Middle frontal gyrus (tissue), 1 donor: Measurements from ENCODE around the gene MGMT.

Source experiments
- DNase-seq: peaks from one replicate; pipeline ENCODE4 v3.0.0-alpha.2; 2015; ENCODE audit warnings: low spot score; ENCODE audit errors: extremely low spot score

Gene MGMT

DNA sequence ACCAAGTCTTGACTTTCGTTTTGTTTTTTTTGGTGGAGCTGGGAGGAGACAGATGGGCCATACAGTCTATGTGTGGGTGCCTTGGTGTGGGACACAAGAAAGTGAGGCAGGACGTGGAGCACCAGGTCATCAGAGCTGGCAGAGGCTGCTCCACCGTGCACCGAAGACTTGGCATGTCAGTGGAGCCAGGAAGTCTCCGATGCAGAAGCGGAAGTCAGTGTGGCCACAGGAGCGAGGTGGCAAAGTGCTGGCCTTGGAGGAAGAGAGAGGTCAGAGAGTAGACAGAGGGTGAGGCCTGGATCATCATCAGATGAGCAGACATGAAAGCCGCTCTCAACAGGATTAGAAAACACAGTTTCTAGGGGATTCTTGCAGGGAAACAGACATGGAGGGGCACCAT lies 116.8 kb downstream of the MGMT start:
- no peak for DNase-seq

GRCh38 chr10:129586898-129587443 lies 119.9 kb downstream of the MGMT start:
- no peak for DNase-seq

GRCh38 chr10:129589546-129589945 lies 122.5 kb downstream of the MGMT start:
- no peak for DNase-seq

- DNase-seq, result no peak
Measured at GRCh38 chr10:129593953-129594352, 126.9 kb downstream of the MGMT start.

DNA sequence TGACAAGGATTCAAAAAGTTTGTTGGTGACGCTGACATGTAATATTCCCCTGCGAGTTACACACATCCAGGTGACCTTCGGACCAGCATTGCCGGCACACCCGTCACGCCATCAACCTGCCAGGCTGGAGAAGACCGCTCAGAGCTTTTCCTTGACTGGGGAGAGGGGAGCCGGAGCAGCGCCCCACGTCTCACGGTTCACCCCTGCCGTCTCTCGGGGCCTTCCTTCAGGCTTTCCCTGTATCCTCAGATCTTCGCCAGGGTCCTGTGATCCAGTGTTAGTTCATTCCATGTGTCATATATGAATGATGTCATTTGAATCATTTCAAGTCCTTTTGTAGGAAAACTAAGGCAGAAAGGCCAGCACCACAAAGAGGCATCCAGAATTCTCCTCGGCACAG lies 127.8 kb downstream of the MGMT start:
- DNase-seq, result no peak

DNA sequence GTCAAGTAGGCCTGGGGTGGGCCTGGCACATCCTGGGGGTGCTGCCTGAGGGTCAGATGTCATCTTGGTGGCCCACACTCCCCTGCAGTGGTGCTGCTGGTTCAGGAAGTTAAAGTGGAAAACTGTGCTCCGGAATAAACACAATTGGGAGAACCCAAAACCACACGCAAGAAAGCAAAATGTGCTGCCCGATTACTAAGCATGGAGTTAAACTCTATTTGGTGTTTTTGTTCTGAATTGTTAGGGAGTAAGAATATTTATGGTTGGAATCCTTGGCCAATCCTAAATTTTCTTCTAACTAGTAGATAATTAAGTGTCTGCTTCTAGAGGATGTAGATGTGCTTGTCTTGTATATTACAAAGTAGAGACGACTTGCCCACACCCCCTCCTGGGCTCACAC lies 131.4 kb downstream of the MGMT start:
- DNase-seq, result no peak

DNA sequence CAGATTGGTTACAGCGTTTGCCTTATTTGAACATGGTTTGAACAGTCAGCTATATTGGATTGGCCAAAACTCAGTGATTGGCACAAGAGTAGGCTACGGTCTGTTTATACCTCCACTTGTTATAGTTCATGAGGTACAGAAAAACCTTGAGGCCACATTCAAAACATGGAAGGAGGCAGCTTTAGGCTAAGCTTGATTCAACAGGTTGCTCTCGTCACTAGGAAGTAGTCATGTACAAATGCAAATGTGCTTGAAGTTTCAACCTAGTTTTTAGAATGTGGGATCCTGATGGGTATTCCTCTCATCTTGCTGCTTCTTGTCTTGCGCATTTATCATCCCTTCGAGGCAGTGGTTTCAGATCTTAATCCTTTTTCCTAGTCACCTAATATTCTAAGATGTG lies 132.1 kb downstream of the MGMT start:
- no peak for DNase-seq

DNA sequence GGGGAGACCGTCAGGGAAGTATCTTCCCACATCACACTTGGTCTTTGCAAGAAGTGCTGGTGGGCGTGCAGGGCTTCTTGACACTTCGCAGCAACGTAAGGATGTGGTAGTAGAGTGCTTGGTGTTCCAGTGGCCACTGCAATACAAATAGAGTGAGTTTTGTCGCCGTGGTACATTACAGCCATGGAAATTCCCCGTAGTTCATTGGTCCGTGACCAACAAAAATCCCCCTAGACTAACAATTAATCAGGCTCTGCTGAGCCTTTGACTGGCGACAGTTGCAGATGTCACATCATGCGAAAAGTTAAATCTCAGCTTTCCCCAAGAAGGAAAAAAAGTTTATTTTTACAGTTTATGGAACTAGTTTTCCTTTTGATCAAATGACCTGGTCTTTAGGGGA lies 134.7 kb downstream of the MGMT start:
- no peak for DNase-seq

GRCh38 chr10:129602938-129603535 lies 136.0 kb downstream of the MGMT start:
- DNase-seq, result no peak

GRCh38 chr10:129604333-129605032 lies 137.4 kb downstream of the MGMT start:
- DNase-seq, result no peak

- no peak for DNase-seq
Measured at GRCh38 chr10:129605266-129605985, 138.4 kb downstream of the MGMT start.

- no peak for DNase-seq
Measured at GRCh38 chr10:129605986-129606518, 139.0 kb downstream of the MGMT start.

- DNase-seq, result no peak
Measured at GRCh38 chr10:129607607-129608109, 140.6 kb downstream of the MGMT start.

DNA sequence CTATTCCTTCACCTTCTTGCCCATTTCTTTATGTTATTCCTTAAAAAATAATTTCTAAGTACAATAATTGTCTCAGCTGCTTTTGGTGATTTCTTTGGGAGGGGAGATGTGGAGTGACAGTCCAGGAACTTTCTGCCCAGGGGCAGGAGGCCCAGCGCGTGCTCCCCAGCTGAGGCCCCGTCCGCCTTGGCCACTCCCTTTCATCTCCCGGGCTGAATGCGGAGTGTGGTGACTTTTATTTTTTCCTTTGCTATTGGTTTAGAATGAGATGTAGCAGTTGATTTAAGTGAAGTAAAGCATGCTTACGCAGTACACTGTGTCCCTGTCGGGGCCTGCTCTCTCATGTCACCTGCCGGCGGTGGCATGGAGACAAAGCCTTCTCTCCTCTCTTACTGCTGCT lies 141.6 kb downstream of the MGMT start:
- no peak for DNase-seq

DNA sequence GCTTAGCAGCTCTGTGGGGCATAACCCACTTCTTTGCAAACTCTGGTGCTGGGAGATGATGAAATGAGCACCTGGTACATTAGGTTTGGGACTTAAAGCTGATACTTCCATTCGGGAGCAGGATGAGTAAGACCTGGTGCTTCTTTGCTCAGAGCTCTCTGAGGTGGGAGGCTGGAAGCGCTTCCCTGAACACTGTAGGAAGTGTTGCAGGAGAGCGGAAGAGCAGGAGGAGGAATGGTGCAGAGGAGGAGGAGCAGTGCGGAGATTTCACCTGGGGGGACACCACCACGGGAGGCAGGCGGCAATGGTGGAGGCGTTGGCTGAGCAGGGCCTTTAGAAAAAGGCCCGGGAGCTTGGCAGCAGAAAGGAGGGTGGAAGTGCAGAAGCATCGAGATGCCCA lies 142.5 kb downstream of the MGMT start:
- no peak for DNase-seq

DNA sequence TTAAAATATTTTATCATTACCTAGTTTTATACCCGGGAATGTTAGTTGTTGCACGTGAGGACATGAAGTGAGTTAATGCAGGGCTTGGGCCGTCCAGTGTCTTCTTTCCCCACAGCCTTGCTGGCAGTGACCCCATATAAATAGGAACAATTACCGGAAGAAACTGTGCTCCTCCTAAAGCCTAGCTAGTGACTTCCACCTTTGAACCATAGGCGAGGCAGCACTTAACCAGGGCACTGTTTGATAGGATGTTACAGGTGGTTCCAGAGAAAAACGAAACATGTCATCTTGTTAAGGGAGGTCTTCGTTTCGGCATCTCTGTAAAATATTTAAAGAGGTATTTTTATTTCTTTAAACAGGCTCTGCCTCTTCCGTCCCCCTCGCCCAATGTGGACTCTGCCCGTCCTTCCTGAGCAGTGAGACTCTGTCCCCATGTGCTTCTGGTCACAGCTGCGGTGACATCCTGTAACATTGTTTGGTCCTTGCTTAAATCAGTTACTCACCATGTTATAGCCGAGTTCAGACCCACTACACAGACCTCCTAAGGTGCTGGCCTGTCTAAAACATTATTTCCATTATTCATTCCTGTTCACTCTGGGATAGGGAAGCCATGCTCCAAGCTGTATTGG lies 145.6 kb downstream of the MGMT start:
- no peak for DNase-seq

GRCh38 chr10:129613377-129613980 lies 146.4 kb downstream of the MGMT start:
- DNase-seq, result no peak

- no peak for DNase-seq
Measured at GRCh38 chr10:129614341-129614740, 147.3 kb downstream of the MGMT start.

- no peak for DNase-seq
Measured at GRCh38 chr10:129615381-129615780, 148.3 kb downstream of the MGMT start.

- DNase-seq, result no peak
Measured at GRCh38 chr10:129615921-129616525, 149.0 kb downstream of the MGMT start.

- no peak for DNase-seq
Measured at GRCh38 chr10:129617768-129618167, 150.7 kb downstream of the MGMT start.
